ENCODE results near the gene SLC39A9. TPM values are rescaled to one million over a fixed set of nuclear protein-coding genes. Genes with fewer than 3 reads are reported as not detected.

The SLC39A9 gene
- total and polyA plus RNA-seq, 8 donors: 13.2 to 40.2 (median 28.6) TPM

GRCh38 chr14:69480136-69480535 lies 81.6 kb downstream of the SLC39A9 start:
- Histone ChIP-seq H3K27ac (no peak overlapping the region), H3K4me3 (no peak overlapping the region), H3K27me3 (peaks cover 0 to 6% (median 0%) of the 10 kb centered on the region in 4 donors), H3K36me3 (no peaks in the 10 kb centered on the region), H3K4me1 (peaks cover 0 to 5% (median 0%) of the 10 kb centered on the region in 3 donors), H3K9me3 (no peaks in the 10 kb centered on the region)
- no peak for DNase-seq
- no peak for ATAC-seq
- no peak for FAIRE-seq
- 75 to 89% methylated on average over 5 of the region's 5 CpGs for WGBS, 2 donors
- no peak for TF ChIP-seq CTCF (IDR thresholded peaks at IDR 0.05)
- intact Hi-C loops (cut with DNase I): no loop called here

GRCh38 chr14:69481815-69482568 lies 83.5 kb downstream of the SLC39A9 start:
- Histone ChIP-seq H3K4me3 (no peak overlapping the region), H3K4me1 (peaks cover 0 to 5% (median 0%) of the 10 kb centered on the region in 3 donors), H3K27ac (no peak overlapping the region), H3K9me3 (no peaks in the 10 kb centered on the region), H3K36me3 (no peaks in the 10 kb centered on the region), H3K27me3 (peaks cover 0 to 11% (median 0%) of the 10 kb centered on the region in 4 donors)
- no peak for DNase-seq
- 71 to 85% methylated on average over 5 of the region's 5 CpGs for WGBS, 2 donors
- TF ChIP-seq CTCF (IDR thresholded peaks at IDR 0.05): no peak
- ATAC-seq: no peak
- intact Hi-C loops (cut with DNase I): no loop called here
- FAIRE-seq: no peak

- Histone ChIP-seq H3K36me3 (no peaks in the 10 kb centered on the region), H3K9me3 (no peaks in the 10 kb centered on the region), H3K4me3 (peak overlapping the region; percentile 4 to 44 (median 25)), H3K27me3 (peaks cover 0 to 11% (median 0%) of the 10 kb centered on the region in 4 donors), H3K27ac (no peak overlapping the region), H3K4me1 (peaks cover 0 to 5% (median 0%) of the 10 kb centered on the region in 3 donors)
- intact Hi-C loops (cut with DNase I): no loop called here
- WGBS, 2 donors: 2% methylated on average over 50 to 54 of the region's 54 CpGs
- peak; percentile 23 to 75 (median 68) for ATAC-seq
- peak in 5 of 6 donors; percentile 14 to 66 (median 29) for DNase-seq
- no peak for TF ChIP-seq CTCF (IDR thresholded peaks at IDR 0.05)
- no peak for FAIRE-seq
Measured at GRCh38 chr14:69483765-69484443, 85.4 kb downstream of the SLC39A9 start.

GRCh38 chr14:69484444-69485314 lies 86.2 kb downstream of the SLC39A9 start, which contains the start of gene PLEKHD1:
Gene PLEKHD1, plus strand, starts transcription at chr14:69484728. Its CDS starts 238 bp downstream, at chr14:69484966.
- H3K4me3 ChIP-seq: peak within 1 kb of the TSS; percentile 4 to 44 (median 25)
- H3K9me3 ChIP-seq: no peaks in the 10 kb centered on the region
- peaks cover 0 to 5% (median 0%) of the 10 kb centered on the region in 3 donors for H3K4me1 ChIP-seq
- intact Hi-C loops (cut with DNase I): no loop called here
- peak in 3 of 6 donors; percentile 21 to 82 (median 70) for DNase-seq
- WGBS, 2 donors: 2 to 3% methylated on average over 65 to 86 of the region's 86 CpGs
- peaks cover 0 to 11% (median 0%) of the 10 kb centered on the region in 4 donors for H3K27me3 ChIP-seq
- peak; percentile 59 to 86 (median 72) for ATAC-seq
- no peak for TF ChIP-seq CTCF (IDR thresholded peaks at IDR 0.05)
- H3K36me3 ChIP-seq: no peaks in the 10 kb centered on the region
- no peak within 1 kb of the TSS for H3K27ac ChIP-seq
- FAIRE-seq: no peak

All from pancreas (tissue), 10 donors.